ENCODE results near the gene DRC1.

GRCh38 chr2:26352892-26353291, 48.8 kb upstream of the DRC1 start:
- no peak for TF ChIP-seq TAF1 (IDR thresholded peaks at IDR 0.05; ENCODE audit: low read depth)
- no peak for TF ChIP-seq MAX (IDR thresholded peaks at IDR 0.05)
- TF ChIP-seq EP300 (IDR thresholded peaks at IDR 0.05; ENCODE audit: borderline replicate concordance): no peak
- TF ChIP-seq NFIC (IDR thresholded peaks at IDR 0.05): no peak
- TF ChIP-seq REST (IDR thresholded peaks at IDR 0.05; ENCODE audit: low read depth): no peak
